ENCODE data around the gene KIAA0232. TPM values are rescaled to one million over a fixed set of nuclear protein-coding genes. Genes with fewer than 3 reads are reported as not detected.
A peak's percentile ranks its signal among the peaks of the same experiment; 100 is the strongest.

The KIAA0232 gene
- total and polyA plus RNA-seq, 9 of the 15 experiments (the other 6 are each of a cell fraction or from before 2014, with no cell fraction given) = 3.5 to 17.4 (median 13.0) TPM

DNA sequence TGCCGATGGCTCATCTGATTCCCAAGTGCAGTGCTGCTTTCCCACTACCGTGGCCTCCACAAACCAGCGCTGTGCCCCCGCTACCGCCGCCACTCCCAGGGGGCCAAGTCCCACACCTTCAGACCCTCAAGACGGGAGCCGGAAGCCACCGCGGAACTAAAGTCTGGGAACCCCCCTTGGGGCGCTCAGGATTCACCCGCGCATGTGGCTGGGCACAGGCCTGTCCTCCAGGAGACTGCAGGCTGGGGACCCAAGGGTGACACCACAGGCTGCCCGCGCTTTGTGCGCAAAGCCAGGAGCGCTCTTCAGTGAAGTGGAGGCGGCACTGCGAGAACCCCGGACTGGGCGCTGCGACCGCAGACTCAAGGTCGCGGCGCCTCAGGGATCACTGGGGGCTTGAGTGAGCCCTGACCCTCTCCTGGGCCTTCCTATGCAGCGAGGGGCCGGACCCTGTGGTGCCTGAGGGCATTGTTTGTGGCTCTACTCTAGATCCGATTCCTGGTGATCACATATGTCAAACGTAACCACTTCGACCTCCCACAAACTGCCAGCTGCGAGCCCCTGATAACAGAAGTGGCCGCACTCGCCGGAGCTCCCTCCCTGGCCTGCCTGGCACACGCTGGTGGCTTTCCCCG lies 106.7 kb downstream of the KIAA0232 start:
- DNase-seq (ENCODE audit: extremely low read depth in 1 of 4, low spot score in 3 of 4) = no peak
- POLR2A ChIA-PET = no interaction called here
- no peak for ATAC-seq
- in situ Hi-C loops (cut with MboI) = no loop called here
- intact Hi-C loops (cut with micrococcal nuclease) = no loop called here
- Histone ChIP-seq H3K9me1 (ENCODE audit: control insufficient read depth, insufficient read depth, low read length) (no peaks in the 10 kb centered on the region), H3K9me3 (replicated peaks; ENCODE audit: control insufficient read depth, insufficient read depth, low read depth, low read length) (peaks cover 8% of the 10 kb centered on the region), H2AFZ (ENCODE audit: low read depth, low read length) (no peak overlapping the region), H4K20me1 (replicated peaks; ENCODE audit: control insufficient read depth, insufficient read depth, low read length) (no peaks in the 10 kb centered on the region), H3K79me2 (ENCODE audit: control insufficient read depth, insufficient read depth, low read length) (no peaks in the 10 kb centered on the region), H3K9ac (ENCODE audit: insufficient read depth in 1 of 2, low read depth in 2 of 2, low read length in 2 of 2) (no peak overlapping the region), H3K4me1 (replicated peaks in 1 of 2; ENCODE audit: control insufficient read depth in 2 of 2, insufficient read depth in 2 of 2, low read length in 2 of 2) (peaks cover 31 to 53% of the 10 kb centered on the region in 2 experiments), H3K27me3 (ENCODE audit: control insufficient read depth in 2 of 2, insufficient read depth in 2 of 2, low read length in 2 of 2) (no peaks in the 10 kb centered on the region), H3K4me3 (no peak overlapping the region), H3K36me3 (ENCODE audit: control insufficient read depth, insufficient read depth, low read length) (no peaks in the 10 kb centered on the region), H3K4me2 (ENCODE audit: insufficient read depth, low read length) (no peak overlapping the region), H3K27ac (ENCODE audit: extremely low read depth, low read depth, low read length) (no peak overlapping the region)
- FAIRE-seq = no peak
- no peak for TF ChIP-seq ZKSCAN3 (CRISPR knock-in tag; IDR thresholded peaks at IDR 0.05)
- TF ChIP-seq POLR2G (IDR thresholded peaks at IDR 0.05; ENCODE audit: low read depth, low read length) = peak; percentile 51; the same call in 1 of the 2 replicates
- TF ChIP-seq, protein P1, sequence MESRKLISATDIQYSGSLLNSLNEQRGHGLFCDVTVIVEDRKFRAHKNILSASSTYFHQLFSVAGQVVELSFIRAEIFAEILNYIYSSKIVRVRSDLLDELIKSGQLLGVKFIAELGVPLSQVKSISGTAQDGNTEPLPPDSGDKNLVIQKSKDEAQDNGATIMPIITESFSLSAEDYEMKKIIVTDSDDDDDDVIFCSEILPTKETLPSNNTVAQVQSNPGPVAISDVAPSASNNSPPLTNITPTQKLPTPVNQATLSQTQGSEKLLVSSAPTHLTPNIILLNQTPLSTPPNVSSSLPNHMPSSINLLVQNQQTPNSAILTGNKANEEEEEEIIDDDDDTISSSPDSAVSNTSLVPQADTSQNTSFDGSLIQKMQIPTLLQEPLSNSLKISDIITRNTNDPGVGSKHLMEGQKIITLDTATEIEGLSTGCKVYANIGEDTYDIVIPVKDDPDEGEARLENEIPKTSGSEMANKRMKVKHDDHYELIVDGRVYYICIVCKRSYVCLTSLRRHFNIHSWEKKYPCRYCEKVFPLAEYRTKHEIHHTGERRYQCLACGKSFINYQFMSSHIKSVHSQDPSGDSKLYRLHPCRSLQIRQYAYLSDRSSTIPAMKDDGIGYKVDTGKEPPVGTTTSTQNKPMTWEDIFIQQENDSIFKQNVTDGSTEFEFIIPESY (CRISPR knock-in tag; IDR thresholded peaks at IDR 0.05) = peak; percentile 43; the same call in 1 of the 2 replicates
- no TSS peak for BruUV-seq (replicated peaks)
- CTCF ChIA-PET (ENCODE audit: low intra/inter-chr PET ratio) = no interaction called here
- 91% methylated on average over 33 of the region's 37 CpGs for WGBS (ENCODE audit: insufficient coverage, low coverage, missing lambda C conversion rate)

Measured in K562 (cell line).